Measurements from ENCODE around the gene APLN.
A peak's percentile ranks its signal among the peaks of the same experiment; 100 is the strongest.

APLN gene

GRCh38 chrX:129640737-129641136, 14.0 kb downstream of the APLN start:
- no peak for DNase-seq

- DNase-seq, result no peak
These were observed 15.8 kb downstream of the APLN start for GRCh38 chrX:129638917-129639316.

- DNase-seq, result peak; percentile 77
These were observed 17.3 kb downstream of the APLN start for GRCh38 chrX:129637217-129638109.

- no peak for DNase-seq
These were observed 18.5 kb downstream of the APLN start for GRCh38 chrX:129636175-129636681.

GRCh38 chrX:129634541-129634940, 20.2 kb downstream of the APLN start:
- no peak for DNase-seq

GRCh38 chrX:129632443-129632842, 22.3 kb downstream of the APLN start:
- DNase-seq, result no peak

- DNase-seq, result no peak
These were observed 22.9 kb downstream of the APLN start for GRCh38 chrX:129631849-129632248.

- DNase-seq, result no peak
These were observed 24.9 kb downstream of the APLN start for GRCh38 chrX:129629837-129630236.

GRCh38 chrX:129626026-129626425, 28.7 kb downstream of the APLN start:
- DNase-seq, result no peak

- no peak for DNase-seq
These were observed 31.9 kb downstream of the APLN start for GRCh38 chrX:129622757-129623301.

GRCh38 chrX:129618997-129619396, 35.8 kb downstream of the APLN start:
- no peak for DNase-seq

- DNase-seq, result no peak
These were observed 37.3 kb downstream of the APLN start for GRCh38 chrX:129617420-129617819.

- no peak for DNase-seq
These were observed 40.1 kb downstream of the APLN start for GRCh38 chrX:129614481-129615255.

GRCh38 chrX:129613596-129613995, 41.2 kb downstream of the APLN start:
- no peak for DNase-seq

GRCh38 chrX:129612396-129612795, 42.4 kb downstream of the APLN start:
- DNase-seq, result no peak

GRCh38 chrX:129609395-129609794, 45.4 kb downstream of the APLN start:
- no peak for DNase-seq

- DNase-seq, result no peak
These were observed 46.3 kb downstream of the APLN start for GRCh38 chrX:129608496-129608895.

GRCh38 chrX:129606918-129607317, 47.8 kb downstream of the APLN start:
- peak; percentile 60 for DNase-seq

- DNase-seq, result peak; percentile 6
These were observed 53.8 kb downstream of the APLN start for GRCh38 chrX:129600981-129601424.

- DNase-seq, result no peak
These were observed 54.8 kb downstream of the APLN start for GRCh38 chrX:129599996-129600395.

GRCh38 chrX:129599499-129599898, 55.3 kb downstream of the APLN start:
- no peak for DNase-seq

- DNase-seq, result no peak
These were observed 56.9 kb downstream of the APLN start for GRCh38 chrX:129597905-129598304.

GRCh38 chrX:129596077-129596476, 58.7 kb downstream of the APLN start:
- DNase-seq, result no peak

All from stimulated activated CD4-positive, alpha-beta T cell treated with anti-CD3 and anti-CD28 coated beads, Interleukin-15, amount 100 ng/mL, for 24 hours (primary cell).